Activated T-helper 17 cell treated with anti-CD3 and anti-CD28 coated beads, Interleukin-2, amount 50 U/mL, for 72 hours (primary cell): ENCODE data around the gene TRPV4. TPM values are rescaled to one million over a fixed set of nuclear protein-coding genes. Genes with fewer than 3 reads are reported as not detected.

Source experiments
- ATAC-seq: fragments of 150-1000 bp; cut with Tn5 transposase; replicated peaks from 2 replicates; pipeline ENCODE4 v1.10.0; 2021; ENCODE audit warnings: mild to moderate bottlenecking, moderate library complexity
- H3K27ac Mint-ChIP-seq: one replicate; pipeline ENCODE4 v1.8.0; 2022; ENCODE audit warnings: mixed read lengths
- H3K27me3 Mint-ChIP-seq: one replicate; pipeline ENCODE4 v1.8.0; 2022; ENCODE audit warnings: mixed read lengths
- H3K36me3 Mint-ChIP-seq: one replicate; pipeline ENCODE4 v1.8.0; 2022; ENCODE audit warnings: low read depth, mild to moderate bottlenecking, mixed read lengths
- H3K4me1 Mint-ChIP-seq: one replicate; pipeline ENCODE4 v1.8.0; 2022; ENCODE audit warnings: mixed read lengths
- H3K4me3 Mint-ChIP-seq: one replicate; pipeline ENCODE4 v1.8.0; 2022; ENCODE audit warnings: mild to moderate bottlenecking, mixed read lengths
- H3K9me3 Mint-ChIP-seq: one replicate; pipeline ENCODE4 v1.8.0; 2022; ENCODE audit warnings: mixed read lengths
- total RNA-seq, 2 donors: library from RNA; stranded (reverse); gene quantifications; one replicate each; pipeline ENCODE4 v1.2.3, GENCODE V29; 2022

Gene TRPV4
- total RNA-seq: not detected

- Mint-ChIP-seq H3K27me3 (peaks cover 20% of the 10 kb centered on the region), H3K4me1 (peaks cover 5% of the 10 kb centered on the region), H3K36me3 (no peaks in the 10 kb centered on the region), H3K27ac (no peak within 1 kb of the TSS), H3K4me3 (peak within 1 kb of the TSS; percentile 18), H3K9me3 (no peaks in the 10 kb centered on the region)
- no peak for ATAC-seq
These were observed at the start of gene TRPV4 for GRCh38 chr12:109833307-109834189. TSS of gene TRPV4 (minus strand) at chr12:109833398. CDS start at chr12:109814796, 18,602 bp downstream.

- Mint-ChIP-seq H3K27me3 (no peaks in the 10 kb centered on the region), H3K36me3 (no peaks in the 10 kb centered on the region), H3K4me3 (peak overlapping the region; percentile 94), H3K4me1 (peaks cover 11% of the 10 kb centered on the region), H3K27ac (no peak overlapping the region), H3K9me3 (no peaks in the 10 kb centered on the region)
- no peak for ATAC-seq
These were observed 48.6 kb upstream of the TRPV4 start for GRCh38 chr12:109881752-109882151.

GRCh38 chr12:109880938-109881337 lies 47.7 kb upstream of the TRPV4 start:
- no peaks in the 10 kb centered on the region for H3K9me3 Mint-ChIP-seq
- peaks cover 17% of the 10 kb centered on the region for H3K4me1 Mint-ChIP-seq
- peak overlapping the region; percentile 77 for H3K27ac Mint-ChIP-seq
- H3K36me3 Mint-ChIP-seq: no peaks in the 10 kb centered on the region
- peak overlapping the region; percentile 94 for H3K4me3 Mint-ChIP-seq
- no peak for ATAC-seq
- H3K27me3 Mint-ChIP-seq: no peaks in the 10 kb centered on the region

GRCh38 chr12:109880043-109880931 lies 47.1 kb upstream of the TRPV4 start, which contains the start of gene GLTP:
TSS of gene GLTP (minus strand) at chr12:109880541. CDS start at chr12:109880374, 167 bp downstream.
- ATAC-seq: peak; percentile 95
- H3K4me3 Mint-ChIP-seq: peak within 1 kb of the TSS; percentile 94
- peaks cover 22% of the 10 kb centered on the region for H3K4me1 Mint-ChIP-seq
- no peaks in the 10 kb centered on the region for H3K36me3 Mint-ChIP-seq
- H3K27me3 Mint-ChIP-seq: no peaks in the 10 kb centered on the region
- no peaks in the 10 kb centered on the region for H3K9me3 Mint-ChIP-seq
- H3K27ac Mint-ChIP-seq: peak within 1 kb of the TSS; percentile 95

GRCh38 chr12:109879351-109880042 lies 46.3 kb upstream of the TRPV4 start:
- Mint-ChIP-seq H3K9me3 (no peaks in the 10 kb centered on the region), H3K27me3 (no peaks in the 10 kb centered on the region), H3K4me1 (peaks cover 27% of the 10 kb centered on the region), H3K4me3 (peak overlapping the region; percentile 94), H3K27ac (peak overlapping the region; percentile 95), H3K36me3 (no peaks in the 10 kb centered on the region)
- no peak for ATAC-seq

GRCh38 chr12:109878749-109879148 lies 45.6 kb upstream of the TRPV4 start:
- no peaks in the 10 kb centered on the region for H3K27me3 Mint-ChIP-seq
- no peak overlapping the region for H3K27ac Mint-ChIP-seq
- H3K36me3 Mint-ChIP-seq: no peaks in the 10 kb centered on the region
- H3K4me3 Mint-ChIP-seq: peak overlapping the region; percentile 94
- H3K4me1 Mint-ChIP-seq: peaks cover 27% of the 10 kb centered on the region
- H3K9me3 Mint-ChIP-seq: no peaks in the 10 kb centered on the region
- ATAC-seq: no peak

- no peaks in the 10 kb centered on the region for H3K9me3 Mint-ChIP-seq
- H3K27me3 Mint-ChIP-seq: no peaks in the 10 kb centered on the region
- peak overlapping the region; percentile 94 for H3K4me3 Mint-ChIP-seq
- no peaks in the 10 kb centered on the region for H3K36me3 Mint-ChIP-seq
- H3K27ac Mint-ChIP-seq: no peak overlapping the region
- peaks cover 27% of the 10 kb centered on the region for H3K4me1 Mint-ChIP-seq
- ATAC-seq: no peak
These were observed 45.0 kb upstream of the TRPV4 start for GRCh38 chr12:109878247-109878625.

- Mint-ChIP-seq H3K9me3 (no peaks in the 10 kb centered on the region), H3K27me3 (no peaks in the 10 kb centered on the region), H3K4me3 (peak overlapping the region; percentile 94), H3K36me3 (peaks cover 3% of the 10 kb centered on the region), H3K4me1 (peaks cover 27% of the 10 kb centered on the region), H3K27ac (peak overlapping the region; percentile 32)
- ATAC-seq: no peak
These were observed 44.5 kb upstream of the TRPV4 start for GRCh38 chr12:109877504-109878246.

GRCh38 chr12:109876406-109876805 lies 43.2 kb upstream of the TRPV4 start:
- Mint-ChIP-seq H3K4me1 (peaks cover 29% of the 10 kb centered on the region), H3K27ac (peak overlapping the region; percentile 65), H3K4me3 (no peak overlapping the region), H3K36me3 (peaks cover 11% of the 10 kb centered on the region), H3K9me3 (no peaks in the 10 kb centered on the region), H3K27me3 (no peaks in the 10 kb centered on the region)
- ATAC-seq: no peak

GRCh38 chr12:109875572-109876131 lies 42.5 kb upstream of the TRPV4 start:
- no peaks in the 10 kb centered on the region for H3K27me3 Mint-ChIP-seq
- no peak for ATAC-seq
- peaks cover 15% of the 10 kb centered on the region for H3K36me3 Mint-ChIP-seq
- peaks cover 26% of the 10 kb centered on the region for H3K4me1 Mint-ChIP-seq
- peak overlapping the region; percentile 65 for H3K27ac Mint-ChIP-seq
- H3K4me3 Mint-ChIP-seq: no peak overlapping the region
- no peaks in the 10 kb centered on the region for H3K9me3 Mint-ChIP-seq

GRCh38 chr12:109873653-109874052 lies 40.5 kb upstream of the TRPV4 start:
- Mint-ChIP-seq H3K27ac (no peak overlapping the region), H3K4me3 (no peak overlapping the region), H3K36me3 (peaks cover 19% of the 10 kb centered on the region), H3K4me1 (peaks cover 29% of the 10 kb centered on the region), H3K27me3 (no peaks in the 10 kb centered on the region), H3K9me3 (no peaks in the 10 kb centered on the region)
- ATAC-seq: no peak

- peaks cover 33% of the 10 kb centered on the region for H3K4me1 Mint-ChIP-seq
- H3K27ac Mint-ChIP-seq: peak overlapping the region; percentile 40
- no peak overlapping the region for H3K4me3 Mint-ChIP-seq
- H3K9me3 Mint-ChIP-seq: no peaks in the 10 kb centered on the region
- H3K36me3 Mint-ChIP-seq: peaks cover 19% of the 10 kb centered on the region
- ATAC-seq: no peak
- no peaks in the 10 kb centered on the region for H3K27me3 Mint-ChIP-seq
These were observed 38.6 kb upstream of the TRPV4 start for GRCh38 chr12:109871668-109872314.

- H3K36me3 Mint-ChIP-seq: peaks cover 19% of the 10 kb centered on the region
- H3K27ac Mint-ChIP-seq: peak overlapping the region; percentile 31
- H3K9me3 Mint-ChIP-seq: no peaks in the 10 kb centered on the region
- H3K4me1 Mint-ChIP-seq: peaks cover 26% of the 10 kb centered on the region
- peak; percentile 58 for ATAC-seq
- no peaks in the 10 kb centered on the region for H3K27me3 Mint-ChIP-seq
- H3K4me3 Mint-ChIP-seq: no peak overlapping the region
These were observed 37.5 kb upstream of the TRPV4 start for GRCh38 chr12:109870648-109871047.
